HepG2 (cell line): Measurements from ENCODE around the gene SRSF8. TPM values are rescaled to one million over a fixed set of nuclear protein-coding genes. Genes with fewer than 3 reads are reported as not detected.

ENCODE experiments used
- ADNP ChIP-seq: sonication (generic); formaldehyde crosslinking; IDR thresholded peaks from 2 replicates; pipeline ENCODE4 v1.4.0; 2020; ENCODE audit warnings: missing genetic modification reagents
- CBX1 ChIP-seq: IDR thresholded peaks from one replicate; pipeline ENCODE4 v1.6.1; 2016; ENCODE audit warnings: antibody characterized with exemption, low read depth
- CC2D1A ChIP-seq: sonication (generic); formaldehyde crosslinking; IDR thresholded peaks from 2 replicates; pipeline ENCODE4 v1.8.1; 2023; ENCODE audit warnings: mild to moderate bottlenecking, missing genetic modification reagents
- CREM ChIP-seq, 2 experiments: sonication (generic) in 1 of 2; formaldehyde crosslinking in 1 of 2; IDR thresholded peaks; 2 replicates each; pipeline versions ENCODE4 v1.4.0 to v1.6.1; 2016 to 2020; ENCODE audit warnings: antibody characterized with exemption in 1 of 2, mild to moderate bottlenecking in 1 of 2, missing genetic modification reagents in 1 of 2
- ERF ChIP-seq: IDR thresholded peaks from 2 replicates; pipeline ENCODE4 v1.6.1; 2018; ENCODE audit warnings: missing biosample characterization, missing genetic modification reagents
- GTF3A ChIP-seq: sonication (generic); formaldehyde crosslinking; conservative IDR thresholded peaks from 2 replicates; pipeline ENCODE4 v1.4.0; 2020; ENCODE audit warnings: mild to moderate bottlenecking, missing genetic modification reagents
- HDAC1 ChIP-seq: sonication (generic); formaldehyde crosslinking; IDR thresholded peaks from 2 replicates; pipeline ENCODE4 v1.5.1; 2020; ENCODE audit warnings: mild to moderate bottlenecking, missing genetic modification reagents
- REXO4 ChIP-seq: sonication (generic); formaldehyde crosslinking; IDR thresholded peaks from 2 replicates; pipeline ENCODE4 v1.8.0; 2022; ENCODE audit warnings: missing genetic modification reagents, mild to moderate bottlenecking, borderline replicate concordance
- SAFB2 ChIP-seq: sonication (generic); formaldehyde crosslinking; IDR thresholded peaks from 2 replicates; pipeline ENCODE4 v1.5.1; 2020; ENCODE audit warnings: missing genetic modification reagents, low read depth, mild to moderate bottlenecking, borderline replicate concordance
- SSRP1 ChIP-seq: IDR thresholded peaks from 2 replicates; pipeline ENCODE4 v1.6.1; 2016; ENCODE audit warnings: control low read depth
- TBP ChIP-seq: sonication (generic); formaldehyde crosslinking; IDR thresholded peaks from 2 replicates; pipeline ENCODE4 v1.5.0; 2020; ENCODE audit warnings: missing genetic modification reagents
- TSC22D2 ChIP-seq: sonication (generic); formaldehyde crosslinking; IDR thresholded peaks from 2 replicates; pipeline ENCODE4 v1.5.1; 2020; ENCODE audit warnings: missing genetic modification reagents, mild to moderate bottlenecking, borderline replicate concordance
- ZNF205 ChIP-seq: IDR thresholded peaks from 2 replicates; pipeline ENCODE4 v1.6.1; 2018; ENCODE audit warnings: missing biosample characterization, missing genetic modification reagents
- ZNF788 ChIP-seq: sonication (generic); formaldehyde crosslinking; IDR thresholded peaks from 2 replicates; pipeline ENCODE4 v1.5.0; 2020; ENCODE audit warnings: mild to moderate bottlenecking, missing genetic modification reagents, borderline replicate concordance
- ZNF878 ChIP-seq: sonication (generic); formaldehyde crosslinking; IDR thresholded peaks from 2 replicates; pipeline ENCODE4 v1.8.1; 2023; ENCODE audit warnings: mild to moderate bottlenecking, missing genetic modification reagents, moderate library complexity
- polyA plus RNA-seq, 8 experiments: library from polyadenylated mRNA; depleted of rRNA in 3 of 8; stranded (reverse) in 7 of 8; unstranded in 1 of 8; fragments of >200 nt; fragmentation: Illumina TruSeq in 4 of 8; extraction: Trizol in 4 of 8; gene quantifications; 2 replicates each; pipeline versions ENCODE4 v1.2.1 to v1.2.3, GENCODE V29; 2011 to 2016; ENCODE audit warnings: low read depth in 4 of 8, missing spikeins in 1 of 8, mixed read lengths in 1 of 8; ENCODE audit not compliant: insufficient read depth in 1 of 8
- total RNA-seq, 5 experiments: library from RNA; depleted of rRNA; stranded (reverse); fragments of >200 nt; fragmentation: Illumina TruSeq; extraction: Trizol; gene quantifications; 2 replicates each; pipeline ENCODE4 v1.2.3, GENCODE V29; 2016; ENCODE audit warnings: low read depth in 1 of 5
- TF ChIP-seq, protein P1 (sequence below): sonication (generic); formaldehyde crosslinking; IDR thresholded peaks from 2 replicates; pipeline ENCODE4 v1.5.1; 2020; ENCODE audit warnings: mild to moderate bottlenecking, missing genetic modification reagents, borderline replicate concordance
- TF ChIP-seq, protein P2 (sequence below): sonication (generic); formaldehyde crosslinking; IDR thresholded peaks from 2 replicates; pipeline ENCODE4 v1.4.0; 2020; ENCODE audit warnings: missing genetic modification reagents, mild to moderate bottlenecking, borderline replicate concordance
- TF ChIP-seq, protein P3 (sequence below): IDR thresholded peaks from 2 replicates; pipeline ENCODE4 v1.6.1; 2012; ENCODE audit warnings: low read depth, low read length, improper control_type of control experiment

SRSF8 gene
- total and polyA plus RNA-seq, 2 of the 13 experiments (the other 11 are each of a cell fraction or from before 2014, with no cell fraction given): 21.8 to 25.8 TPM

DNA sequence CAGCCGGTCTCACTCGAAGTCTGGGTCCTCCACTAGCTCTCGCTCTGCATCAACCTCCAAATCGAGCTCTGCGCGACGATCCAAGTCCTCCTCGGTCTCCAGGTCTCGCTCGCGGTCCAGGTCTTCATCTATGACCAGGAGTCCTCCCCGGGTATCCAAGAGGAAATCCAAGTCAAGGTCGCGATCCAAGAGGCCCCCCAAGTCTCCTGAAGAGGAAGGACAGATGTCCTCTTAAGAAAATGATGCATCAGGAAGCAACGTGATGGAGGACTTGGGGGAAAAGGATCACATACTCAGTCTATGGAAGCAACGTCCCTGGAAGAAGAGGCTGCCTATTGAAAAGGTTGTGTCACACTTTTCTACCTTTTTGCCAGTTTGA, 1.1 kb downstream of the SRSF8 start (continued):
- TF ChIP-seq, protein P1, sequence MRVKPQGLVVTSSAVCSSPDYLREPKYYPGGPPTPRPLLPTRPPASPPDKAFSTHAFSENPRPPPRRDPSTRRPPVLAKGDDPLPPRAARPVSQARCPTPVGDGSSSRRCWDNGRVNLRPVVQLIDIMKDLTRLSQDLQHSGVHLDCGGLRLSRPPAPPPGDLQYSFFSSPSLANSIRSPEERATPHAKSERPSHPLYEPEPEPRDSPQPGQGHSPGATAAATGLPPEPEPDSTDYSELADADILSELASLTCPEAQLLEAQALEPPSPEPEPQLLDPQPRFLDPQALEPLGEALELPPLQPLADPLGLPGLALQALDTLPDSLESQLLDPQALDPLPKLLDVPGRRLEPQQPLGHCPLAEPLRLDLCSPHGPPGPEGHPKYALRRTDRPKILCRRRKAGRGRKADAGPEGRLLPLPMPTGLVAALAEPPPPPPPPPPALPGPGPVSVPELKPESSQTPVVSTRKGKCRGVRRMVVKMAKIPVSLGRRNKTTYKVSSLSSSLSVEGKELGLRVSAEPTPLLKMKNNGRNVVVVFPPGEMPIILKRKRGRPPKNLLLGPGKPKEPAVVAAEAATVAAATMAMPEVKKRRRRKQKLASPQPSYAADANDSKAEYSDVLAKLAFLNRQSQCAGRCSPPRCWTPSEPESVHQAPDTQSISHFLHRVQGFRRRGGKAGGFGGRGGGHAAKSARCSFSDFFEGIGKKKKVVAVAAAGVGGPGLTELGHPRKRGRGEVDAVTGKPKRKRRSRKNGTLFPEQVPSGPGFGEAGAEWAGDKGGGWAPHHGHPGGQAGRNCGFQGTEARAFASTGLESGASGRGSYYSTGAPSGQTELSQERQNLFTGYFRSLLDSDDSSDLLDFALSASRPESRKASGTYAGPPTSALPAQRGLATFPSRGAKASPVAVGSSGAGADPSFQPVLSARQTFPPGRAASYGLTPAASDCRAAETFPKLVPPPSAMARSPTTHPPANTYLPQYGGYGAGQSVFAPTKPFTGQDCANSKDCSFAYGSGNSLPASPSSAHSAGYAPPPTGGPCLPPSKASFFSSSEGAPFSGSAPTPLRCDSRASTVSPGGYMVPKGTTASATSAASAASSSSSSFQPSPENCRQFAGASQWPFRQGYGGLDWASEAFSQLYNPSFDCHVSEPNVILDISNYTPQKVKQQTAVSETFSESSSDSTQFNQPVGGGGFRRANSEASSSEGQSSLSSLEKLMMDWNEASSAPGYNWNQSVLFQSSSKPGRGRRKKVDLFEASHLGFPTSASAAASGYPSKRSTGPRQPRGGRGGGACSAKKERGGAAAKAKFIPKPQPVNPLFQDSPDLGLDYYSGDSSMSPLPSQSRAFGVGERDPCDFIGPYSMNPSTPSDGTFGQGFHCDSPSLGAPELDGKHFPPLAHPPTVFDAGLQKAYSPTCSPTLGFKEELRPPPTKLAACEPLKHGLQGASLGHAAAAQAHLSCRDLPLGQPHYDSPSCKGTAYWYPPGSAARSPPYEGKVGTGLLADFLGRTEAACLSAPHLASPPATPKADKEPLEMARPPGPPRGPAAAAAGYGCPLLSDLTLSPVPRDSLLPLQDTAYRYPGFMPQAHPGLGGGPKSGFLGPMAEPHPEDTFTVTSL (CRISPR knock-in tag): no peak
- TF ChIP-seq SSRP1 (CRISPR knock-in tag): no peak
- 0 out of 2 replicates have a peak, but pooled peaks have one; percentile 3 for TF ChIP-seq GTF3A (CRISPR knock-in tag)
- TF ChIP-seq, protein P2, sequence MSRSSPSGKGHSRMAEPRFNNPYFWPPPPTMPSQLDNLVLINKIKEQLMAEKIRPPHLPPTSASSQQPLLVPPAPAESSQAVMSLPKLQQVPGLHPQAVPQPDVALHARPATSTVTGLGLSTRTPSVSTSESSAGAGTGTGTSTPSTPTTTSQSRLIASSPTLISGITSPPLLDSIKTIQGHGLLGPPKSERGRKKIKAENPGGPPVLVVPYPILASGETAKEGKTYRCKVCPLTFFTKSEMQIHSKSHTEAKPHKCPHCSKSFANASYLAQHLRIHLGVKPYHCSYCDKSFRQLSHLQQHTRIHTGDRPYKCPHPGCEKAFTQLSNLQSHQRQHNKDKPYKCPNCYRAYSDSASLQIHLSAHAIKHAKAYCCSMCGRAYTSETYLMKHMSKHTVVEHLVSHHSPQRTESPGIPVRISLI: no peak
- TF ChIP-seq REXO4 (CRISPR knock-in tag): no peak
- no peak for TF ChIP-seq ADNP (CRISPR knock-in tag)
- TF ChIP-seq, protein P3, sequence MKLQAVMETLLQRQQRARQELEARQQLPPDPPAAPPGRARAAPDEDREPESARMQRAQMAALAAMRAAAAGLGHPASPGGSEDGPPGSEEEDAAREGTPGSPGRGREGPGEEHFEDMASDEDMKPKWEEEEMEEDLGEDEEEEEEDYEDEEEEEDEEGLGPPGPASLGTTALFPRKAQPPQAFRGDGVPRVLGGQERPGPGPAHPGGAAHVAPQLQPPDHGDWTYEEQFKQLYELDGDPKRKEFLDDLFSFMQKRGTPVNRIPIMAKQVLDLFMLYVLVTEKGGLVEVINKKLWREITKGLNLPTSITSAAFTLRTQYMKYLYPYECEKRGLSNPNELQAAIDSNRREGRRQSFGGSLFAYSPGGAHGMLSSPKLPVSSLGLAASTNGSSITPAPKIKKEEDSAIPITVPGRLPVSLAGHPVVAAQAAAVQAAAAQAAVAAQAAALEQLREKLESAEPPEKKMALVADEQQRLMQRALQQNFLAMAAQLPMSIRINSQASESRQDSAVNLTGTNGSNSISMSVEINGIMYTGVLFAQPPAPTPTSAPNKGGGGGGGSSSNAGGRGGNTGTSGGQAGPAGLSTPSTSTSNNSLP: no peak
- TF ChIP-seq SAFB2 (CRISPR knock-in tag): no peak
- no peak for TF ChIP-seq CC2D1A
- TF ChIP-seq ZNF878 (CRISPR knock-in tag): 0 out of 2 replicates have a peak, but pooled peaks have one; percentile 40
- no peak for TF ChIP-seq TBP
- no peak for TF ChIP-seq CREM (IDR thresholded peaks at IDR 0.05)
- no peak for TF ChIP-seq CREM (CRISPR knock-in tag; IDR thresholded peaks at IDR 0.05)
- TF ChIP-seq HDAC1 (CRISPR knock-in tag): 0 out of 2 replicates have a peak, but pooled peaks have one; percentile 7
- TF ChIP-seq CBX1: no peak
- no peak for TF ChIP-seq ERF
- TF ChIP-seq ZNF205 (CRISPR knock-in tag): no peak
- 0 out of 2 replicates have a peak, but pooled peaks have one; percentile 6 for TF ChIP-seq TSC22D2 (CRISPR knock-in tag)
- TF ChIP-seq ZNF788: no peak
